ENCODE measurements around the gene DGKG. TPM values are rescaled to one million over a fixed set of nuclear protein-coding genes. Genes with fewer than 3 reads are reported as not detected.
A peak's percentile ranks its signal among the peaks of the same experiment; 100 is the strongest.

The DGKG gene
- polyA plus RNA-seq, 3 donors, result 4.2 to 9.2 (median 4.3) TPM

GRCh38 chr3:186193534-186194450 lies 168.2 kb downstream of the DGKG start:
- WGBS (ENCODE audit: insufficient coverage), result 25% methylated on average over 69 of the region's 75 CpGs
- no peaks in the 10 kb centered on the region for H4K20me1 ChIP-seq (ENCODE audit: insufficient read depth, low read length)
- no peaks in the 10 kb centered on the region for H3K79me2 ChIP-seq (ENCODE audit: insufficient read depth, low read length)
- Mint-ChIP-seq H3K36me3 (peaks cover 60 to 70% of the 10 kb centered on the region in 2 donors), H3K27me3 (ENCODE audit: low read depth in 3 of 3) (peaks cover 11 to 13% (median 11%) of the 10 kb centered on the region in 3 donors), H3K27ac (no peak overlapping the region), H3K4me1 (no peaks in the 10 kb centered on the region), H3K4me3 (no peak overlapping the region), H3K9me3 (peaks cover 0 to 4% (median 0%) of the 10 kb centered on the region in 7 donors)
- H3K4me3 ChIP-seq (replicated peaks in 1 of 3; ENCODE audit: low read depth in 2 of 3, low read length in 3 of 3), result no peak overlapping the region
- H3K9me3 ChIP-seq (replicated peaks in 1 of 2; ENCODE audit: control insufficient read depth in 1 of 2, insufficient read depth in 1 of 2, low read length in 2 of 2), result no peaks in the 10 kb centered on the region
- intact Hi-C loops (cut with micrococcal nuclease), result no loop called here
- no peak overlapping the region for H3K27ac ChIP-seq (ENCODE audit: low read depth in 1 of 2, low read length in 2 of 2)
- TF ChIP-seq, protein P1, sequence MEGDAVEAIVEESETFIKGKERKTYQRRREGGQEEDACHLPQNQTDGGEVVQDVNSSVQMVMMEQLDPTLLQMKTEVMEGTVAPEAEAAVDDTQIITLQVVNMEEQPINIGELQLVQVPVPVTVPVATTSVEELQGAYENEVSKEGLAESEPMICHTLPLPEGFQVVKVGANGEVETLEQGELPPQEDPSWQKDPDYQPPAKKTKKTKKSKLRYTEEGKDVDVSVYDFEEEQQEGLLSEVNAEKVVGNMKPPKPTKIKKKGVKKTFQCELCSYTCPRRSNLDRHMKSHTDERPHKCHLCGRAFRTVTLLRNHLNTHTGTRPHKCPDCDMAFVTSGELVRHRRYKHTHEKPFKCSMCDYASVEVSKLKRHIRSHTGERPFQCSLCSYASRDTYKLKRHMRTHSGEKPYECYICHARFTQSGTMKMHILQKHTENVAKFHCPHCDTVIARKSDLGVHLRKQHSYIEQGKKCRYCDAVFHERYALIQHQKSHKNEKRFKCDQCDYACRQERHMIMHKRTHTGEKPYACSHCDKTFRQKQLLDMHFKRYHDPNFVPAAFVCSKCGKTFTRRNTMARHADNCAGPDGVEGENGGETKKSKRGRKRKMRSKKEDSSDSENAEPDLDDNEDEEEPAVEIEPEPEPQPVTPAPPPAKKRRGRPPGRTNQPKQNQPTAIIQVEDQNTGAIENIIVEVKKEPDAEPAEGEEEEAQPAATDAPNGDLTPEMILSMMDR (IDR thresholded peaks at IDR 0.05), result no peak
- peaks cover 55 to 94% of the 10 kb centered on the region in 2 donors for H3K36me3 ChIP-seq (replicated peaks in 1 of 2; ENCODE audit: control insufficient read depth in 1 of 2, insufficient read depth in 2 of 2, low read length in 2 of 2)
- H3K4me2 ChIP-seq (replicated peaks; ENCODE audit: extremely low read depth, low read length, poor library complexity, severe bottlenecking), result no peak overlapping the region
- peaks cover 0 to 5% of the 10 kb centered on the region in 2 donors for H3K27me3 ChIP-seq (ENCODE audit: control insufficient read depth in 2 of 2, insufficient read depth in 2 of 2, low read length in 2 of 2)
- no peak overlapping the region for H2AFZ ChIP-seq (ENCODE audit: insufficient read depth, low read depth, low read length, poor library complexity, severe bottlenecking)
- H3K9ac ChIP-seq (ENCODE audit: insufficient read depth, low read length, poor library complexity, severe bottlenecking), result no peak overlapping the region
- no peak for DNase-seq
- no peaks in the 10 kb centered on the region for H3K4me1 ChIP-seq (ENCODE audit: control insufficient read depth in 1 of 2, insufficient read depth in 2 of 2, low read length in 2 of 2)

- no CpG with 5 or more reads among the region's 6 CpGs for WGBS (ENCODE audit: insufficient coverage)
- H4K20me1 ChIP-seq (ENCODE audit: insufficient read depth, low read length), result no peaks in the 10 kb centered on the region
- intact Hi-C loops (cut with micrococcal nuclease), result no loop called here
- H3K4me1 Mint-ChIP-seq, result no peaks in the 10 kb centered on the region
- TF ChIP-seq, protein P1 (IDR thresholded peaks at IDR 0.05), result no peak
- H3K4me1 ChIP-seq (ENCODE audit: control insufficient read depth in 1 of 2, insufficient read depth in 2 of 2, low read length in 2 of 2), result no peaks in the 10 kb centered on the region
- H3K36me3 ChIP-seq (replicated peaks in 1 of 2; ENCODE audit: control insufficient read depth in 1 of 2, insufficient read depth in 2 of 2, low read length in 2 of 2), result peaks cover 55 to 92% of the 10 kb centered on the region in 2 donors
- H3K4me3 ChIP-seq (replicated peaks in 1 of 3; ENCODE audit: low read depth in 2 of 3, low read length in 3 of 3), result no peak overlapping the region
- peaks cover 67 to 78% of the 10 kb centered on the region in 2 donors for H3K36me3 Mint-ChIP-seq
- peaks cover 0 to 5% of the 10 kb centered on the region in 2 donors for H3K27me3 ChIP-seq (ENCODE audit: control insufficient read depth in 2 of 2, insufficient read depth in 2 of 2, low read length in 2 of 2)
- no peak overlapping the region for H2AFZ ChIP-seq (ENCODE audit: insufficient read depth, low read depth, low read length, poor library complexity, severe bottlenecking)
- H3K4me2 ChIP-seq (replicated peaks; ENCODE audit: extremely low read depth, low read length, poor library complexity, severe bottlenecking), result no peak overlapping the region
- peaks cover 11 to 13% (median 11%) of the 10 kb centered on the region in 3 donors for H3K27me3 Mint-ChIP-seq (ENCODE audit: low read depth in 3 of 3)
- H3K79me2 ChIP-seq (ENCODE audit: insufficient read depth, low read length), result no peaks in the 10 kb centered on the region
- DNase-seq, result no peak
- H3K9me3 Mint-ChIP-seq, result peaks cover 0 to 4% (median 0%) of the 10 kb centered on the region in 7 donors
- peak overlapping the region in 1 of 7 donors; percentile 7 for H3K27ac Mint-ChIP-seq
- H3K9me3 ChIP-seq (replicated peaks in 1 of 2; ENCODE audit: control insufficient read depth in 1 of 2, insufficient read depth in 1 of 2, low read length in 2 of 2), result no peaks in the 10 kb centered on the region
- H3K9ac ChIP-seq (ENCODE audit: insufficient read depth, low read length, poor library complexity, severe bottlenecking), result no peak overlapping the region
- H3K27ac ChIP-seq (ENCODE audit: low read depth in 1 of 2, low read length in 2 of 2), result no peak overlapping the region
- no peak overlapping the region for H3K4me3 Mint-ChIP-seq
Observed at GRCh38 chr3:186192823-186193222, 169.2 kb downstream of the DGKG start.
